Upper lobe of left lung (tissue), 6 donors: ENCODE data around the gene MIPOL1. TPM values are rescaled to one million over a fixed set of nuclear protein-coding genes. Genes with fewer than 3 reads are reported as not detected.

Source experiments
- ATAC-seq, 2 donors: fragments of 200-7000 bp; cut with Tn5 transposase; one replicate each; pipeline ENCODE4 v1.9.1; 2022; ENCODE audit warnings: mild to moderate bottlenecking in 2 of 2, moderate library complexity in 2 of 2; ENCODE audit not compliant: low FRiP score in 2 of 2
- DNase-seq, 2 donors: peaks; one replicate each; pipeline ENCODE4 v3.0.0-alpha.2; 2019 to 2020
- H3K27ac ChIP-seq, 4 donors: fragments of 200-600 bp; sonication (generic); one replicate each; pipeline ENCODE4 v1.5.1; 2016 to 2019
- H3K27me3 ChIP-seq, 4 donors: fragments of 200-600 bp; sonication (generic); one replicate each; pipeline ENCODE4 v1.5.1; 2017 to 2019
- H3K36me3 ChIP-seq, 4 donors: fragments of 200-600 bp; sonication (generic); one replicate each; pipeline ENCODE4 v1.5.1; 2016 to 2019
- H3K4me1 ChIP-seq, 4 donors: fragments of 200-600 bp; sonication (generic); one replicate each; pipeline ENCODE4 v1.5.1; 2018 to 2019
- H3K4me3 ChIP-seq, 4 donors: fragments of 200-600 bp; sonication (generic); one replicate each; pipeline ENCODE4 v1.5.1; 2017 to 2019; ENCODE audit warnings: mild to moderate bottlenecking in 2 of 4, moderate library complexity in 1 of 4
- H3K9me3 ChIP-seq, 4 donors: fragments of 200-600 bp; sonication (generic); one replicate each; pipeline ENCODE4 v1.5.1; 2018 to 2019
- EP300 ChIP-seq, 4 donors: sonication (generic); formaldehyde crosslinking; IDR thresholded peaks; one replicate each; pipeline ENCODE4 v1.5.1; 2017; ENCODE audit warnings: antibody characterized with exemption in 4 of 4, control low read depth in 2 of 4
- POLR2A ChIP-seq, 4 donors: fragments of 450-650 bp; IDR thresholded peaks; one replicate each; pipeline ENCODE4 v1.5.1; 2016 to 2017; ENCODE audit warnings: antibody characterized with exemption in 4 of 4, mild to moderate bottlenecking in 2 of 4
- POLR2AphosphoS5 ChIP-seq, 2 donors: sonication (generic); formaldehyde crosslinking; IDR thresholded peaks; one replicate each; pipeline ENCODE4 v1.5.1; 2017; ENCODE audit warnings: antibody characterized with exemption in 2 of 2
- WGBS, 2 donors: methylation state at CpG; one replicate each; pipeline ENCODE4 v1.1.5; 2017 to 2018; 5-methylcytosine and 5-hydroxymethylcytosine counted together
- total RNA-seq, 6 donors: library from RNA; depleted of rRNA in 4 of 6; stranded (reverse); fragments of >200 nt in 4 of 6; gene quantifications; one replicate each; pipeline versions ENCODE4 v1.1.0 to v1.2.1, GENCODE V29; 2016 to 2021
- TF ChIP-seq, protein P1 (sequence below), 6 experiments: fragments of 450-650 bp in 4 of 6; fragments of 200-600 bp in 2 of 6; sonication (generic) in 2 of 6; IDR thresholded peaks; one replicate each; pipeline ENCODE4 v1.5.1; 2016 to 2019; ENCODE audit warnings: antibody characterized with exemption in 6 of 6
- donor health status: DM: no; HTN: no; CAD: no; lungs with moderate emphysema.
- donor health status: DM: no; HTN: yes; CAD: no; lungs with severe emphysema.

The MIPOL1 gene
- total RNA-seq, 6 donors from 2014 or later: 4.1 to 32.6 (median 8.4) TPM

DNA sequence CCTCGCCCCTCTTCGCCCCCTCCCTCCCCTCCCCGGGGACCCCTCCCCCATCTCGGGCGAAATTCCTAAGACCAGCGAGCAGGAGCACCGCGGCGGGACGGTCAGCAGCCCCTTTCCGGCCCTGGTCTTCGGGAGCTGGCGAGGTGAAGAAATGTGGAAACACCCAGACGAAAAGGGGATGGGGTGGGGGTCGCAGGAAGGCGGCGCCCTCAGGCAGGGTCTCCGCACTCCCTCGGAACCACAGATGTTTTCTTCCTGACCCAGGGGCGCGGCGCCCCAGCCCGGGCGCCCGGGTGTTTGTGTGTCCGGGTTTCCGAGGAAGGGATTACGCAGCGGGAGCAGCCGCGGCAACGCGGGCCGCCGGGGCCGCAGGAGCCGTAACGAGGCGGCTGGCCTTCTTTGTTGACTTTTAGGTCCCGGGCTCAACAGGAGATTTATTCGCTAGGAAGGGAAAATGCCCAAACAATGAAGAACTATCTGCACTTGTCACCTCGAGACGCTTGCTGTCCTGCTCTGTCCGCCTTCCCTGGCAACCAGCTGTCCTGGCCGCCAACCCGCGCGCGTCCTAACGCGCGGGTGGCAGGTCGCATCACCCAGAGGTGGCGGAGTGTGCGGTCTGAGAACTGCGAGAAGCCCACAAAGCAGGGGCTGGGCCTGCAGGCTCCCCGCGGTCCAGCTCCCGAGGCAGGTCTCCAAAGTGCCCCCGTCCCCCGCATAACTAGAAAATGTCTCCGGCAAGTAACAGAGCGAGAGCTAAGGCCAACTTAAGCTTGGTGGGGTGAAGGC, 390.3 kb downstream of the MIPOL1 start:
- no peak for ATAC-seq
- TF ChIP-seq EP300 (IDR thresholded peaks at IDR 0.05): no peak
- TF ChIP-seq, protein P1, sequence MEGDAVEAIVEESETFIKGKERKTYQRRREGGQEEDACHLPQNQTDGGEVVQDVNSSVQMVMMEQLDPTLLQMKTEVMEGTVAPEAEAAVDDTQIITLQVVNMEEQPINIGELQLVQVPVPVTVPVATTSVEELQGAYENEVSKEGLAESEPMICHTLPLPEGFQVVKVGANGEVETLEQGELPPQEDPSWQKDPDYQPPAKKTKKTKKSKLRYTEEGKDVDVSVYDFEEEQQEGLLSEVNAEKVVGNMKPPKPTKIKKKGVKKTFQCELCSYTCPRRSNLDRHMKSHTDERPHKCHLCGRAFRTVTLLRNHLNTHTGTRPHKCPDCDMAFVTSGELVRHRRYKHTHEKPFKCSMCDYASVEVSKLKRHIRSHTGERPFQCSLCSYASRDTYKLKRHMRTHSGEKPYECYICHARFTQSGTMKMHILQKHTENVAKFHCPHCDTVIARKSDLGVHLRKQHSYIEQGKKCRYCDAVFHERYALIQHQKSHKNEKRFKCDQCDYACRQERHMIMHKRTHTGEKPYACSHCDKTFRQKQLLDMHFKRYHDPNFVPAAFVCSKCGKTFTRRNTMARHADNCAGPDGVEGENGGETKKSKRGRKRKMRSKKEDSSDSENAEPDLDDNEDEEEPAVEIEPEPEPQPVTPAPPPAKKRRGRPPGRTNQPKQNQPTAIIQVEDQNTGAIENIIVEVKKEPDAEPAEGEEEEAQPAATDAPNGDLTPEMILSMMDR (IDR thresholded peaks at IDR 0.05): no peak
- TF ChIP-seq POLR2A (IDR thresholded peaks at IDR 0.05): peak in 1 of 4 donors; percentile 21
- TF ChIP-seq POLR2AphosphoS5 (IDR thresholded peaks at IDR 0.05): no peak
- no peaks in the 10 kb centered on the region for H3K9me3 ChIP-seq
- H3K27me3 ChIP-seq: peaks cover 3 to 63% (median 24%) of the 10 kb centered on the region in 4 donors
- DNase-seq: peak in 1 of 2 donors; percentile 86
- H3K4me1 ChIP-seq: peaks cover 12 to 38% (median 25%) of the 10 kb centered on the region in 4 donors
- 4 to 8% methylated on average over 13 to 58 of the region's 63 CpGs for WGBS, 2 donors
- peak overlapping the region; percentile 82 to 92 (median 88) for H3K27ac ChIP-seq
- H3K36me3 ChIP-seq: no peaks in the 10 kb centered on the region
- H3K4me3 ChIP-seq: peak overlapping the region in 3 of 4 donors; percentile 17 to 62 (median 55)

DNA sequence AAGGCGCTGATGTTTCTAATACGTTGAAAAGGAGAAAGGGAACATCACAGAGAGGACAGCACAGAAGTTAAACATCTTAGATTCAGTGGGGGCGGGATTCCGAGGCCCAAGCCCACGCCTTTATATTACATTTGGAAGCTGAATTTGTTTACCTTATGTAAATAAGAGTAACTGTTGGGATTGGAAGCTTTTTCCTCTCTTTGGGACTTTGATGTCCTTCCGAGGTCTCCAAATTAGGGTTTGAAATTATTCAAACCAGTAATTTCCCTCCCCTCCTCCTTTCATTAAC, 390.9 kb downstream of the MIPOL1 start:
- TF ChIP-seq POLR2AphosphoS5 (IDR thresholded peaks at IDR 0.05): no peak
- Histone ChIP-seq H3K27me3 (peaks cover 3 to 60% (median 24%) of the 10 kb centered on the region in 4 donors), H3K4me3 (peak overlapping the region in 3 of 4 donors; percentile 17 to 62 (median 55)), H3K27ac (peak overlapping the region; percentile 82 to 92 (median 88)), H3K9me3 (no peaks in the 10 kb centered on the region), H3K36me3 (no peaks in the 10 kb centered on the region), H3K4me1 (peaks cover 12 to 36% (median 22%) of the 10 kb centered on the region in 4 donors)
- WGBS, 2 donors: 9% methylated on average over 6 of the region's 6 CpGs
- ATAC-seq (no peak), DNase-seq (no peak)

DNA sequence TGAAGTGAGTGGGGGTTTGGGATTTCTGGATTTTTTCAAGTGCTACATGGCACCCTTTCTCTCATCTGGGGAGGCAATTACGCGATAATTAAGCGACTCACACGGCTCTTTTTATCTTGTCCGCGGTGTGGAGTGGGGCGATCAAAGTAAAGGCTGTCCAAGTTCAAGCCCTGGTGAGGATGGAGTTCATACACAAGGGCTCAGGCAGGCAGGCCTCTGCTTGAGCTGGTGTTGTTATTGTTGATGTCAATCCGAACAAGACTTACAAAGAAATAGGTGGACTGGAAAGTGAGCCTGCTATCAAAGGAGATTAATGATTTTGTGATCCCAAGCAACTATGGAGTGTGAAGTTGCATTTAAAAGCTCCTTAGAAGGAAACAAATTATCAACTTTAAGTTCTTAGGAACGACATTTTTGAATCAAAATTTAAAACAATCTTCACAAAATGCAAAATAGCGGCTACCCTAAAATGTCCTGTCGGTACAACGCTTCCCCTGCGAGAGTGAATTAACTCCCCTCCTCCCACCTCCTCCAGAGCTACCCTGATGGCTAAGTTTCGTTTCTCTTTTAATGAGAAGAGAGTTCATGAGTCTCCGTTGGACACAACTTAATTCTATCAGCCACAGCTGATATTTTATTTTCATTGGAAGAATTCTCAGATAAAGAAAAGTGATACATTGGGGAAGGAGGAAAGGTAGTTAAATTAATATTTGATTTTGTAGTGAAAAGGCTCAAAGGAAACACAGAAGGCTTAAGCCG, 391.4 kb downstream of the MIPOL1 start:
- TF ChIP-seq, protein P1 (IDR thresholded peaks at IDR 0.05): no peak
- no peak for TF ChIP-seq POLR2AphosphoS5 (IDR thresholded peaks at IDR 0.05)
- TF ChIP-seq POLR2A (IDR thresholded peaks at IDR 0.05): no peak
- no peak for TF ChIP-seq EP300 (IDR thresholded peaks at IDR 0.05)
- H3K4me3 ChIP-seq: peak overlapping the region in 2 of 4 donors; percentile 55 to 62
- 8 to 20% methylated on average over 16 of the region's 16 CpGs for WGBS, 2 donors
- H3K9me3 ChIP-seq: no peaks in the 10 kb centered on the region
- H3K27me3 ChIP-seq: peaks cover 3 to 58% (median 22%) of the 10 kb centered on the region in 4 donors
- no peak for ATAC-seq
- DNase-seq: no peak
- peaks cover 11 to 32% (median 21%) of the 10 kb centered on the region in 4 donors for H3K4me1 ChIP-seq
- H3K36me3 ChIP-seq: no peaks in the 10 kb centered on the region
- H3K27ac ChIP-seq: peak overlapping the region; percentile 82 to 92 (median 88)

DNA sequence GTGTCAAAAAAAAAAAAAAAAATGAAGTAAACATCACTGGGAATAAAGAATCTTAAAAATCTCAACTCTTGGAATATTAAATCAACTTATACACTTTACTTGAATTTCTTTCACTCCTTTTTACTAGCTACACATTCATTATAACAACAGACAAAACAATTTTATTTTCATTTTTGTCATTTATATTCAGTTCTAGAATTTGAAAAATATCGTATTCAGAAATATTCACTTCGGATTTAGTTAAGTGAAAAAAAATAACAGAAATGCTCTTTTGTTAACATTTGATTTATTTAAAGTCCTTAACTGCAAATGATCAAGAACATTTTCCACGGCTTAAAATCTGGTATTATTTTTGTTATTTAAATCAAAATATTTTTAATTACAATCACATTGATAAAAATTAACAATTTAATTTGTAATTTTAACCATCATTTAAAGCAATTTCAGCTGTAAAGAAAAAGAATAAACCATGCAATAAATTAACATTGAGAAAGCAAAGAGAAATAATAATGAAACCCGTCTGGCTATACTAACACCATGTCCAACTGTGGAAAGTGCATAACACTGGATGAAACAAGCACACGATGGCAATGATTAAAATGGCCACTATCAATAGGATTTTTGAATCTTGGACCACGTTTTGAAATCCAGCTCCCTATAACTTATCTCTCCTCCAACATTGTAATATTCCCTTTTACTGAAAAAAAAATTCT, 392.1 kb downstream of the MIPOL1 start:
- peak overlapping the region; percentile 71 to 92 (median 86) for H3K27ac ChIP-seq
- peaks cover 10 to 32% (median 20%) of the 10 kb centered on the region in 4 donors for H3K4me1 ChIP-seq
- DNase-seq (no peak), ATAC-seq (no peak)
- H3K4me3 ChIP-seq: peak overlapping the region in 3 of 4 donors; percentile 47 to 62 (median 55)
- no peaks in the 10 kb centered on the region for H3K9me3 ChIP-seq
- no peaks in the 10 kb centered on the region for H3K36me3 ChIP-seq
- H3K27me3 ChIP-seq: peaks cover 3 to 58% (median 21%) of the 10 kb centered on the region in 4 donors
- no peak for TF ChIP-seq EP300 (IDR thresholded peaks at IDR 0.05)
- 16 to 20% methylated on average over 6 of the region's 6 CpGs for WGBS, 2 donors

DNA sequence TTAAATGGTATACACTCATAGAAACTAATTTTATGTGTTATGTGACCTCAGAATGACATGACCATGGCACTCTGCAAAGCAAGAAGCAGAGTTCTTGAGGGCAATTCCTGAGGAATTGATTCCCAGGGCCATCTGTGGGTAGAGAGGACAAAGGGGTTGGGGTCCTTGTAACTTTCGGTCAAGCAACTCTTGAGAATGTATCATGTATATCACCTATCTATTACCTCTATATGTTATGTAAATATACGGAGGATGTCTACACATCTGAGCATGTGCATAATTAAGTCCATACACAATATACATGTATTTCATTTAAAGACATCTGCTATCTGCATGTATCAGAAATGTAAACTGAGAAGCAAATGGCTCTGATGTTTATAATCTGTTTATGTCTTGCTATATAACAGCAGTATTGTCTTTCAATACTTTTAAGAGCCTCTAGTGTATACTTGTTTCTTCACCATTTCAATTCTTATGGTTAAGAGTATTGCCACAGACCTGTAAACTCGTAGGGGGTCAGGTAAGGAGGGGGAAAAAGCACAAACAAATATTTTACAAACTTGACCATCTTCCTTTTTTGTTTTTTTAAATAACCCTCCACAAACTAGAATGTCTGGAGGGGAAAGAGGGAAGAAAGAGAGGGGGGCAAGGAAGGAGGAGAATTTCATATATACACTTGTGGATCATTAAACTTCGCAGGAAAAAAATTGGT, 392.8 kb downstream of the MIPOL1 start:
- Histone ChIP-seq H3K27ac (peak overlapping the region; percentile 71 to 92 (median 89)), H3K4me3 (peak overlapping the region in 3 of 4 donors; percentile 47 to 62 (median 55)), H3K4me1 (peaks cover 10 to 34% (median 24%) of the 10 kb centered on the region in 4 donors), H3K27me3 (peaks cover 3 to 57% (median 23%) of the 10 kb centered on the region in 4 donors), H3K36me3 (no peaks in the 10 kb centered on the region), H3K9me3 (no peaks in the 10 kb centered on the region)
- no peak for DNase-seq
- ATAC-seq: no peak
- TF ChIP-seq, protein P1 (IDR thresholded peaks at IDR 0.05): no peak
- TF ChIP-seq POLR2A (IDR thresholded peaks at IDR 0.05): no peak
- TF ChIP-seq POLR2AphosphoS5 (IDR thresholded peaks at IDR 0.05): no peak
- WGBS, 2 donors: 11 to 17% methylated on average over 4 of the region's 4 CpGs
